Measurements from ENCODE around the gene THBS1.

Gene THBS1

DNA sequence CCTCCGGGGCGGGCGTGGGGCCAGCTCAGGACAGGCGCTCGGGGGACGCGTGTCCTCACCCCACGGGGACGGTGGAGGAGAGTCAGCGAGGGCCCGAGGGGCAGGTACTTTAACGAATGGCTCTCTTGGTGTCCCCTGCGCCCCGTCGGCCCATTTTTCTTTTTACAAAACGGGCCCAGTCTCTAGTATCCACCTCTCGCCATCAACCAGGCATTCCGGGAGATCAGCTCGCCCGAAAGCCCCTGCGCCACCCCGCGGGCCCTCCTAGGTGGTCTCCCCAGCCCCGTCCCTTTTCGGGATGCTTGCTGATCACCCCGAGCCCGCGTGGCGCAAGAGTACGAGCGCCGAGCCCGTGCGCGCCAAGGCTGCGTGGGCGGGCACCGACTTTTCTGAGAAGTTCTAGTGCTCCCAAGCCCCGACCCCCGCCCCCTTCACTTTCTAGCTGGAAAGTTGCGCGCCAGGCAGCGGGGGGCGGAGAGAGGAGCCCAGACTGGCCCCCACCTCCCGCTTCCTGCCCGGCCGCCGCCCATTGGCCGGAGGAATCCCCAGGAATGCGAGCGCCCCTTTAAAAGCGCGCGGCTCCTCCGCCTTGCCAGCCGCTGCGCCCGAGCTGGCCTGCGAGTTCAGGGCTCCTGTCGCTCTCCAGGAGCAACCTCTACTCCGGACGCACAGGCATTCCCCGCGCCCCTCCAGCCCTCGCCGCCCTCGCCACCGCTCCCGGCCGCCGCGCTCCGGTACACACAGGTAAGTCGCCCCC is at the start of gene THBS1:
Gene THBS1, plus strand, starts transcription at position 595 of the 757 bp plus-strand sequence. CDS start 779 bp downstream, outside the sequence.
- DNase-seq: peak; percentile 28

DNA sequence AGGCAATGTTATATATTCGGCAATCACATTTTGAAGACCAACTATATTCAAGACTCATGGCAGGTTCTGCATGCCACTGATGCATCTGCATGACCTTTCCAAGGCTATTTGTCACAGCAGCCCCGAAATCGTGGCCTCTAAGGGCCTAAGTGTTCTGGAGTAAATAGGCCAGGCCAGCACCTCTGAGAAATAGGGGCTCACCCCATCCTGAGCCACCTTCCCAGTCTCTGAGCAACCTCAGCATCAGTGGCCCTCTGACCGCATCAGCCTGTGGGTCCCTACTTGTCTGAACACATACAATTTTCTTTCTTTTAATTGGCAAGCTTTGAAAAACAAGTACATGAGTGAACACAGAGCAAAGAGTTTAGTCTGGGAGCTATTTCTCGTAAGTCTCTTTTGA is 45.9 kb upstream of the THBS1 start:
- no peak for DNase-seq

DNA sequence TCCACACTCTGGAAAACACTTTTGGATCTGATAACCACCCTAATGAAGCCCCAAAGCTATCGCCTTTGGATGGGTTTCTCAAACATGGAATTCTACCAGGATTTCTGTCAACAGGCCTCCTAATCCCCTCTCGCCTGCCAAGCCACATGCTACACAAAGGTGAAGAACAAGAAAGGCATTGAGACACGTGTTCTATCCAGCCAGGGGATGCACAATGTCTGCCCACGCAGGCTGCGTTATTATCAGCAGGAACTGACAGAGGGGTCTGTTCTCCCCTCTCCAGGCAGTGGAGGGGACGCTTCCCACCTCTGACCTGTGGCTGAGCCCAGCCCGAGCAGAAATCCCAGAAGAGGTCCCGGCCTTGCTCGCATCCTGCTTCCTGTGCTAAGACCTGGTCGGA is 45.4 kb upstream of the THBS1 start:
- no peak for DNase-seq

DNA sequence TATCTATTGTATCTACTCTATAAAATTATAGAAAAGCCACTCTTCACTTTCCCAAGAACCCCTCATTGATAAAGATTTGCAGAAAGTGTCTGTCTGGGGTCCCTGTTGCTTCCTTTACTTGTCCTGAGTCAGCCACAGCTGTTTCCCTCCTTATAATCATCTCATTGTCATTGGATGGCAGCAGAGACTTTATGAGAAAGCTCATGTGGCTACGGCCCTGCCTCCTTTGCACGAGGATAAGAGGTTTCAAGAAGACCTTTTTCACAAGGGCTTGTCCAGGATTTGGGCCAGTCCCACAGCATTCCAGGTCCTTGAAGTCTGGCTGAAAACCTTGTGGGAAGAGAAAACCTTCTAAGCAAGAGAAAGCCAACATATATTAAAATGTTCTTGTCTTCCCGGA is 41.9 kb upstream of the THBS1 start:
- DNase-seq: no peak

DNA sequence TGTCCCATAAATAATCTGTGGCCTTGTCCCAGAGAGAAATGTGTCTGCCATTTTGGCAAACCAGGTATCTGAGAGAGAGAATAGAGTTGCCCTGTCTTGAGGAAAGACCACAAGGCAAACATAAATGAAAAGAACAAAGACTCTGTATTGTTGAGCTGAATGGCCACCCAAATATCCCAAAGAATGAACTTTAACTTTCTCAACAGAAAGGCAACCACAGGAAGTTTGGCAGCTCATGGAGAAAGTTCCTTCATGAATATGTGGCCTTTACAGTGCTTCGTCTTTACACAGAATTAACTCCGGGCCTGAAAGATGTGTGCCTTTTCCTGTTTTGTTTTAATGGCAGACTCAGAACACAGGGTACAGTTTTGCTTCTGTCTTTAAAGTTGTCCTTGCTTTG is 41.4 kb upstream of the THBS1 start:
- no peak for DNase-seq

DNA sequence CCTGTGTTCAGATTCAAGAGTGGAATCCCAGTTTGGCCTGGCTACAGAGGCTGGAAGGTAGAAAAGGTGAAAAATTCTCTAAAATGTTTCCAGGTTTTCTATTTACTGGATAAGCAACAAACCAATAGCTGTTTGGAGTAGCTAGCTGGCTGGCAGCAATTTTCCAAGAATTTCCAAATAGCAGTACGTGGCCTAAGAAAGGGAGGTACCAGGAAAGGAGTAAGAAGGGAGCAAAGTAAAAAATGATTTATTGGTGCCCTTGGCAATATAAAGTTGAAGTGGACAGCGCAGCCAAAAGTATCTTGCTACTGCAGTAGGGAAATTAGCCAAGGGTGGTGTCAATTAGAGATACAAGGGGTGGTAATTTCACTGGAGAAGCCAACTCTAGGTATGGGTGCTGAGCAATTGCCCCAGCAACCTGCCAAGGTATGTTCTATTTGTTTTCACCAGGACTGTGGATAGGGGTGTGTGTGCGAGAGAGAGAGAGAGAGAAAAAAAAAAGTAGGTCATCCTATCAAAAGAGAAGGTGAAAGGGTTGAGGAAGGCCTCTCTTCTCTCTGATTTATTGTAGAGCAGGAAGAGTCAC is 40.8 kb upstream of the THBS1 start:
- DNase-seq: no peak

DNA sequence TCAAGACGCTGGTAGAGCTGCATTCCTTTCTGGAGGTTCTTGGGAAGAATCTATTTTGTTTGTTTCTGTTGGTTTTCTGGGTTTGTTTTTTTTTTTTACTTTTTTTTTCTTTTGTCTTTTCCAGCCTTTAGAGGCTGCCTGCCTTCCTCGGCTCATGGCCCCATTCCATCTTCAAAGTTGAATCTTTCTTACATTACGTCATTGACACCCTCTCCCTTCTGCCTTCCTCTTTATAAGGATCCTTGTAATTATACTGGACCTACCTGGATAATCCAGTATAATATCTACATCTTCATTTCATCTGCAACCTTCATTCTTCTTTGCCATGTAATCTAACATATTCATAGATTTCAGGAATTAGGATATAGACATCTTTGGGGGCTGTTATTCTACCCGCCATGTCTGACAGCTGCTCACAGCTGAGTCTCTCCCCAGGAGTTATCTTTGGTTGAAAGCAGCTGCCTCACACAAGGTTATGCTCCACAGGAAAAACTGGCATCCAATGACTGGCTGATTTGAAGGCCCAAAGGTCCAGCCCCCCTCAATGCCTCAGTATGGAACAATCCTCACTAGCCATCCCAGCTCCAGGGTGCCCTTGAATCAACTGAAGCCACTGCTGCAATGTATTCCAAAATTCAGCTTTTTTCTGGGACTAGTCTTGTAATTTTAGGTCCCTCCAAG is 38.4 kb upstream of the THBS1 start:
- no peak for DNase-seq

DNA sequence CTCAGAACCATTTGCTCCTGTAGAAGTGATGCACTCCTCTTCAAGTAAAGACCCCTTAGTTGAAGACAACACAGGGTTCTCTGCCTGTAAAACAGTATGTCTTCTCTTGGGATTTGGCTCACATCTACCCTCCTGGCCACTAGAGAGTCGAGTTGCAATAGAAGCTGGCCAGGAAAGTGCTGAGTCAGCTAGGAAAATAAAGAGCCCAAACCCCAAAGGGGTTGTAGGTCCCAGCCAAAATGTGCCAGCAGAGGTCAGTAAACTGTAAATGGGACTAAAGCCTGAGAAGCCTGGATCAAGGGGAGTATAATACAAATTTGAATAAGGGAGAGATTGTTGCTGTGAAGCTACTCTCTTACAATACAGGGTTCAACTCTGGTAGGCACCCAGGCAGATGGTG is 37.2 kb upstream of the THBS1 start:
- DNase-seq: no peak

DNA sequence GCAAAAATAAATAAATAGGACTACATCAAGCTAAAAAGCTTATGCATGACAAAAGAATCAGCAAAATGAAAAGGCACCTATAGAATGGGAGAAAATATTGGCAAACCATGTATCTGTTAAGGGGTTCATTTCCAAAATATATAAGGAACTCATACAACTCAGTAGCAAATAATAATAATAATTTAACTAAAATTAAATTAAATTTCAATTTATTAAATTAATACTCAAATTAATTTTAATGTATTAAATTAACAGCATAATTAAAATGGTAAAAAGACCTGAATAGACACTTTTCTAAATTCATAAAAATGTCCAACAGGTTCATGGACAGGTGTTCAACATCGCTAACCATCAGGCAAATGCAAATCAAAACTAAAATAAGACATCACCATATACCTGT is 34.0 kb upstream of the THBS1 start:
- no peak for DNase-seq

DNA sequence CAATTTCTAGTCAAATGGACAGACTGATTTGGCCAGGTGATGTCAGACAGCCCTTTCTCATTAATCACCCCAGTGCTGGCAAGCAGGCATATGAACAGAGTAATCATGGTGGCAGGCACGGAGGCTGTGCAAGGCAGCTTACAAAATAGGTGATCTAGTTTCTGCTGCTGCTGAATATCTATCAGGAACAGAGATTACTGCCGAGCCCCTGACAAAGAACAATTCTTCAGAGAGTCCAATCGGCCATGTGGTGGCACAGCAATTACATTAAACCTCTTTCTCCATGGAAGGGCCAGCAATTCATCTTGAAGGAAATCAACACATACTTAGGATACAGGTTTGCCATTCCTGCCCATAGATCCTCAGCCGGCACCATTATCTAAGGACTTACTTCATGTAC is 32.3 kb upstream of the THBS1 start:
- DNase-seq: no peak

DNA sequence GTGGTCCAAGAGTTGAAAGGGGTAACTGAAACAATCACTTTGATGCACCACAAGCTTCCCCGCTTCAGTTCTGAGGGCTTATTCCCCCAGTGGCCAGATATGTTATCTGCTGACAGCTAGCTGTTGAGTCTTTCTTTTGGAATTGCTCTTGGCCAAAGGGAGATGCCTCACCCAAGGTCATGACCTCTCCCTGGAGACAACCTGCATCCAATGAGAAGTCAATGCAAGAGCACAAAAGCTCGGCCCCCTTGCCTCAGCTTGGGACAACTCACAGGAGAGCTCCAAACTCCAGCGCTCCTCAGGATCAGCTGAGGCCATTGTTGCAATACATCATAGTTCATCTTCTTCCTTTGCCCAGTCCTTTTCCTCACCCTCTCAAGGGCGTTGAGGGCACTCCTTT is 31.0 kb upstream of the THBS1 start:
- DNase-seq: no peak

DNA sequence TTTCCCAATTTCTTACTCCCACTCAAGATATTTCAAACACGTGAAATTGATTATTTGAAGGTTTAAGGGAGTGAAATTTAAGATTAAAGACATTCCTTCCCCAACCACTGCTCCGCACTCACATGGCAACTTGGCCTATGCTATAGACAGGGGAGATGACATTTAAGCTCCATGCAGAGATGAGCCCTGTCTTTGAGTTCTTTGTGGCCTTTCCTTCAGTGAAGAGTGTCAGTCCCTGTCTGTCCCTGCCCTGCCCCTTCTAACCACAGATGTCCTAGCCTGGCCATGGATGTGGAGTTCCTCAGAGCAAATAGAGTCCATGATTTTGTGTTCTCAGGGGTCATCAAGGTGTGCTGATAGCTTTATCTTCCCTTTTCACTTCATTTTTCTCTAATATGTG is 29.4 kb upstream of the THBS1 start:
- DNase-seq: no peak

DNA sequence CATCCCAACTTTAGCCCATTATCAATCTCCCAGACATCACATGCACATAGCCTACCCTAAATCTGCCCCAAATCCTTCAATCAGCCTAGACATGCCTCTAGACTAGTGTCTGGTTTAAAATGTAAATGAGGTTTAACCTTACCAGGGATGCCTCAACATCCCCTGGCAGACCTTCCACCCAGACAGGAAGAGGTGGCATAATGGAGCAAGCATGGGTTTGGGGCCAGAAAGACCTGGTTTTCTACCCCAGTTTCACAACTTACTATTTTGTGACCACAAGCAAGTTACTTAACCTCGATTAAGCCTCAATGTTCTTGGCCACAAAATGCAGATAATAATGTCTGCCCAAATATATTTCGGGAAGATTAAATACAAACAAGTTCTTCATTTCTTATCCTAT is 28.3 kb upstream of the THBS1 start:
- DNase-seq: no peak

DNA sequence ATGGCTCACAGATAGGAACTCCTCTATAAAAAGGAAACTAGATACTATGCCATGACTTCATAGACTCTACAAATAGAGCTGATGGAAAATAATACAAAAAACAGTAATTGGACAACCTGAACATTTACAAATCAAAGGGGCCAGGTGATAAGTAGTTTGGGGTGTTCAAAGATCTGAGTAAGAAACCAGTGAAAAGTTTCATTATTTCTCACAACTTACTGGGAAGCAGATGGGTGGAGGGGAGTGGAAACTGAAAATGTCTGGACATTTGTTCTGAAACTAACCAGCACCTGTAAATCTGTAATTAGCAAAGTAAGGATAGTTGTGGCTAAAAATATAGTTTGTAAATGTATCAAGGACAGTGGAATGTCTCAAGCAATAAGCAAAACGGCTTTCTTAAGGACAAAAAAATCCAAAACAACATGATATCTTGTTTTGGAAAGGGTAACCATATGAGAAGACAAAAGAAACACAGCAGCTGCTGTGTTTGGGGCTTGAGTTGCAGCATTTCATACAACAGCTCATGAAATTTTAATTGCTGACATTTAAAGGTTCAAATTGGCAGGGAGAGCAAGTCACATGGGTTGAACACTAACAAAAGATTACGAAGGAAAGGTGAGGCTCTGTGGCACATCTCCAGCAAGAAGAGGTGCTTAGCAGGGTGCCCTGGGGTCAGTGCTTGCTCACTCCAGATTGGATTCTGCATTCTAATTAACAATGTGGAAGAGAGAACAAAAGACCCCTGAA is 26.8 kb upstream of the THBS1 start:
- peak; percentile 48 for DNase-seq

DNA sequence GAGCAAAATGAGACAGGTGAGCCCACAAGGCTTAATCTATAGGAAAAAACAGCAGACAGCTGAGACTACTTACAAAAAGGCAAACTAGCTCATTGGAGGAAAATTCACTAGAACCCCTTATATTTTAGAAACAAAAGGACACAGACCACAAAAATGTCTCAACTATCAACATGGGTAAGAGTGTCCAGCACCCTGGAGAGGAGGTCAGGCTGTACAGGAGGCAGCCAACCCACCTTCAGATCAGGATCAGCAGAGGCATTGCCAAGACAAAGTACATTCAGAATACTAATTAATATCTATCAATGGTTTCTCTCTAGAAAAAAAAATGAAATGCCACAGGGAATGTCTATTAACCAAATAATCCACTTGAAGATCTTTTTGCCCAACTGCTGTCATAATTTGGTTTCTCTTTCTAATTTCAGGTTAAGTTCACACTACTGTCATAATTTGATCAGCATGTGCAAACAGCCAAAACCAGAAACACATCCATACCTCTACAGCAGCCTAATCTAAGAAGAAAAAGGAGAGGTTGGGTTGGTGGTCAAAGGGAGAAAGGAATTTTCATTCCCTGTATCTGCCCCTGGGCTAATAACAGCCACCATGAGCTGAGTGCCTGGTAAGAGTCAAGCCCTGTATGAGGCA is 26.0 kb upstream of the THBS1 start:
- peak; percentile 13 for DNase-seq

DNA sequence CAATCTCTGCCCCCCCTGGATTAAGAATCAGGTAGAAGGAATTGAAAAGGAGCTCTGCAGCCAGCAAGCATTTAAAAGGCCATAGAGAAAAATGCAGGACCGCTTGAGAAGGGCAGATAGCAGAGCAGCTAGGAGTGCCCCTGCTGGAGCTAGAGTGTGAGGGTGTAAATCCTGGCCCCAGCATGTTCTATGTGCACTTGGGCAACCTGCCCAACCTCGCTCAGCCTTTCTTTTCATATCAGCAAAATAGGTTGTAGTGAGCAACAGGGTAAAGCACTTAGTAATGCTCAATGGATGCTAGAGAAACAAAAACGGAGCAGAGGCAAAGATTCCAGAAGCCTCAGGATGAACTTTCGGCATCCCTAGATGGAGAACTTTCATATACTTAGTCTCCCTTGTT is 25.0 kb upstream of the THBS1 start:
- DNase-seq: no peak

DNA sequence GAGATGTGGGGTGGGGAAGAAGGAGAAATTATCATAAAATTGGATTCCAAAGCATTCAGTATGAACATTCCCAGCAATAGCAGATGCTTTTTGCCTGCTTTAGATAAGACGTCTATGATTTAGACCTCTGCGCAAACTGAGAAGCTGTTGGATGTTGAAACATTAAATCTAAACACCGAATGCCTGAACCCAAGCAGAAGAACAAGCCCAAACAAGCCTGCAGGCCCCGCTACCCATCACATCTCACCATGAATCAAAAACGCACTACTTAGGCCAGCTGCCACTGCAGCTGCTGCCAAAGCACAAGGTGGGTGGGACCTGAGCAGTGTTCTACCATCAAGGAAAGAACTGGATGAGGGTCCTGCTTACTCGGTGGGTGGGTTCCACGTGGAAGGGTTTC is 24.4 kb upstream of the THBS1 start:
- DNase-seq: no peak

DNA sequence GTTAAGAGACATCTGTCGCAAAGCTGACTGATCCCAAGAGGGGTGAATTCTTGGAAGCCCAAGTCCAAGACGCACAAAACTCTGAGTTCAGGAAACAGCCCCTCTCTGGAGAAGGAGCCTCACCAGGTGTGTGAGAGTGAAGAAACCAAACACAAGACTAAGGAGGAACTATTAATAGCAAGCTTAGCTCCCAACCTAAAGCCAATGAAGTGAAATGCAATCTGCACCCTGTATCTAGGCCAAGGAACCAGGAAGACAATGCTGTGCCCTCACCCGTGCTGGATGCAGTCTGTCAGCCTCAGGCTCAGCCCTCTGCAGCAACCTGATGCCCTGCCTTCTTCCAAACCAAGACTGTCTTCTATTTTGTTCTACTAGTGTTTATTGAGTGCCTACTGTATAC is 22.5 kb upstream of the THBS1 start:
- DNase-seq: no peak

DNA sequence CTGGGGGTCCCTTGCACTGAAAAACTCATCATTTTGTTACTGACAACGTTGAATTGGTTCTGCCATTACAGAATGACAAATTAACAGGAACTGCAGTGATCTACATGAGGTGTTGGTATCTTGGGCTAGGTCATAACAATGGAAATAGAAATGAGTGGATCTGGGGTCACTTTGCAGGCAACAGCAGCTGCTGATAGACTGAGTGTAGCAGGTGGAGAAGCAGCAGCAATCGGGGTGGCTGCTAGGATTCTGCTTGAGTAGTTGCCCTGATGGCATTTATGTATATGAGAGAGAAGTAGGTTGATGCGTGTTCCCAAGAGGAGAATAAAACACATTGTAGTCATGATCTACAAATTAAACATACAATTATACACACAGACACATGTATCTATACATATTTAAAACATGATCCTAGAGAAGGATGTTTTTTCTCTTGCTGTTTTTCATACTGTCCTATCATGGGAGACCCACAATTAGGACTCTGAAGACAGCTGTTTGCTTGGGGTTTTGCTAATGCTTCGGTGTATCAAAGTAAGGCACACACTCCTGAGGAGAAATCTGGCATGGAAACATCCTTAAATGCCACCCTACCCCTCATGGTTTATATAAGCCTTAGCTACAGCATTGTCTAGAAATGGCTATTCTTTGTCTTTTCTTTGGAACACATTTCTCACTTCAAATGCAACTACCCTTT is 15.8 kb upstream of the THBS1 start:
- DNase-seq: no peak

DNA sequence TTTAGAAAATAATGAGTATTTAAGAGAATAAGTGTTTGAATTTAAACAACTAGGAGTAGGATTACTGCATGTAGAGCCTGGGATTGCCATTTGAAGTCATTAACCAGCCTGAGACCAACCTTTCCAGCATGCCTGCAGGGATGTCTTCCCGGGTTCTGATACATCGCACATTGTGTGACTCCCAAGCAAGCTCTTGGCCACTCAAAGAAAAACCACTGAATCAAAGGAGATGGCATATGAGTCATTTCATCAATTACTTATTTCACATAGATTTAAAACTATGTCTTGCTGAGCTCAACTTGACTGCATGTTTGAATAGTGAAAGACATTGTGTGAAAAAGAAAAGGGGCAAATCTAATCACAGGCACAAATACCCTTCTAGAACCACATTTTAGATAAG is 15.0 kb upstream of the THBS1 start:
- DNase-seq: no peak

DNA sequence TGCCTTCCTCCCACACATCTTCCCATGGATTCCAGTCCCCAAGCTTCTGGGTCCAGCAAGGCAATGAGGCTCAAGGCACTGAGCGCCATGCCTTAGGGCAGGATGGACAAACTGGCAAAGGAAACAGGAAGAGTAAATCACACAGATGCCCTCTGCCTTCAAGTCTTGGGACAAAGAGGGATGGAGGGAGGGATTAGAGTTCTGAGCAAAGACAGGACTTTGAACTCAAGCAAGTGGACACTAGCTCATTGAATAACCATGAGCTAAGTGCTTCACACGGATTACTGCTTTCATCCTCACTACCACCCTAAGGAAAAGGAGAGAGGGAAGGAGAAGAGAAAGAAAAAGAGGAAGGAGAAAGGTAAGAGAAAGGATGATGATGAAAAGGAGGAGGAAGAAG is 7.6 kb upstream of the THBS1 start:
- no peak for DNase-seq

DNA sequence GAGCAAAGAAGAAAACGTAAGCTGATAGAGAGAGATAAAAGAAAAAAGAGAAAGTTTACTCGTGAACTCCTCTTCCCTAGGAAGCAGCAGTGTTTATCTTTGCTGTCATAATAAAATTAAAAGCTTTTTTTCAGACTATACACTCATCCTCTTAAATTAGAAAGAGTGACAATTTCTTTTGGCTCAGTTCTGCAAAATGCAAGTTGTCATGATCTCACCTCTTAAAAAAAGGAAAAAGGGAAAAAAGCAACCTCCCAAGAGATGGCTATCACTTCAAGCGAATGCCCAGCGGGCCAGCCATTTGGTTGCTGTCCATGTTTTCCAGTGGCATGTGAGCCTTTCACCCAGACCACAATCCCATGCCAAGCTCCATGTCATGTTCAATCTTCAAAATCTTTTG is 7.0 kb upstream of the THBS1 start:
- DNase-seq: no peak

DNA sequence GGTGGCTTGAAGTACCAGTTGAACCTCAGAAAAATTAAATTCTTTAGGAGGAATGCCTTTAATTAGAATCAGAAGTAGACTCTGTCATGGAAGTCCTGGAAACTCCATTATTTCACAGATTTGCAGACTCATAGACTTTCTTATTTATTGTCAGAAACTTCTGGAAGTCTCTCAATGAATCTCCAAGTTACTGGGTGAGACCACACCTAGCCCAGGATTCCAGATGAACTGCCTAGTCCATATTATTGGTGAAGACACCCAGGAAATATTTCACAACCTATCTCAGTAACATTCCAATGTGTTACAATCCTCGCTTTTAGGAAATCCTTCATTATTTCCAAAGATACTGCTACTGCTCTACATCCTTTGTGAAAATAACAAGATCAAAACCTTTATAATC is 6.5 kb upstream of the THBS1 start:
- no peak for DNase-seq
